HL-60 (cell line): Measurements from ENCODE around the gene MACO1.

Source experiments
- DNase-seq, 2 experiments: peaks; one replicate each; pipeline ENCODE4 v3.0.0-alpha.2; 2010 to 2020; ENCODE audit warnings: low read depth in 1 of 2, low spot score in 1 of 2
- H3K27ac ChIP-seq: fragments of 250-450 bp; sonication (Bioruptor Pico); replicated peaks from 2 replicates; pipeline ENCODE4 v1.5.1; 2020; ENCODE audit warnings: mild to moderate bottlenecking, moderate library complexity
- H3K27me3 ChIP-seq: fragments of 250-450 bp; sonication (Bioruptor Pico); 2 replicates; pipeline ENCODE4 v1.5.1; 2021; ENCODE audit warnings: mild to moderate bottlenecking, moderate library complexity; ENCODE audit not compliant: insufficient read depth, poor library complexity, severe bottlenecking
- H3K4me3 ChIP-seq: replicated peaks from 2 replicates; pipeline ENCODE4 v1.5.1; 2011; ENCODE audit warnings: mild to moderate bottlenecking, control low read depth, low read length; ENCODE audit not compliant: insufficient read depth
- GABPA ChIP-seq: IDR thresholded peaks from 2 replicates; pipeline ENCODE4 v1.6.1; 2012; ENCODE audit warnings: low read depth
- POLR2AphosphoS5 ChIP-seq: IDR thresholded peaks from 2 replicates; pipeline ENCODE4 v1.6.1; 2012; ENCODE audit warnings: low read depth
- REST ChIP-seq: IDR thresholded peaks from 2 replicates; pipeline ENCODE4 v1.6.1; 2012; ENCODE audit warnings: low read depth; ENCODE audit not compliant: insufficient replicate concordance
- SPI1 ChIP-seq: IDR thresholded peaks from 2 replicates; pipeline ENCODE4 v1.6.1; 2012; ENCODE audit warnings: low read depth, mild to moderate bottlenecking, borderline replicate concordance
- TF ChIP-seq, protein P1 (sequence below): IDR thresholded peaks from one replicate; pipeline ENCODE4 v1.5.1; 2011; ENCODE audit warnings: low read length, control low read depth, inconsistent platforms; ENCODE audit not compliant: insufficient read depth

Gene MACO1

GRCh38 chr1:25533775-25534409 lies 103.2 kb downstream of the MACO1 start:
- Histone ChIP-seq H3K27me3 (no peaks in the 10 kb centered on the region), H3K27ac (no peak overlapping the region), H3K4me3 (no peak overlapping the region)
- TF ChIP-seq, protein P1, sequence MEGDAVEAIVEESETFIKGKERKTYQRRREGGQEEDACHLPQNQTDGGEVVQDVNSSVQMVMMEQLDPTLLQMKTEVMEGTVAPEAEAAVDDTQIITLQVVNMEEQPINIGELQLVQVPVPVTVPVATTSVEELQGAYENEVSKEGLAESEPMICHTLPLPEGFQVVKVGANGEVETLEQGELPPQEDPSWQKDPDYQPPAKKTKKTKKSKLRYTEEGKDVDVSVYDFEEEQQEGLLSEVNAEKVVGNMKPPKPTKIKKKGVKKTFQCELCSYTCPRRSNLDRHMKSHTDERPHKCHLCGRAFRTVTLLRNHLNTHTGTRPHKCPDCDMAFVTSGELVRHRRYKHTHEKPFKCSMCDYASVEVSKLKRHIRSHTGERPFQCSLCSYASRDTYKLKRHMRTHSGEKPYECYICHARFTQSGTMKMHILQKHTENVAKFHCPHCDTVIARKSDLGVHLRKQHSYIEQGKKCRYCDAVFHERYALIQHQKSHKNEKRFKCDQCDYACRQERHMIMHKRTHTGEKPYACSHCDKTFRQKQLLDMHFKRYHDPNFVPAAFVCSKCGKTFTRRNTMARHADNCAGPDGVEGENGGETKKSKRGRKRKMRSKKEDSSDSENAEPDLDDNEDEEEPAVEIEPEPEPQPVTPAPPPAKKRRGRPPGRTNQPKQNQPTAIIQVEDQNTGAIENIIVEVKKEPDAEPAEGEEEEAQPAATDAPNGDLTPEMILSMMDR, result no peak
- no peak for TF ChIP-seq POLR2AphosphoS5
- TF ChIP-seq REST, result no peak
- TF ChIP-seq SPI1, result no peak
- no peak for TF ChIP-seq GABPA
- no peak for DNase-seq

DNA sequence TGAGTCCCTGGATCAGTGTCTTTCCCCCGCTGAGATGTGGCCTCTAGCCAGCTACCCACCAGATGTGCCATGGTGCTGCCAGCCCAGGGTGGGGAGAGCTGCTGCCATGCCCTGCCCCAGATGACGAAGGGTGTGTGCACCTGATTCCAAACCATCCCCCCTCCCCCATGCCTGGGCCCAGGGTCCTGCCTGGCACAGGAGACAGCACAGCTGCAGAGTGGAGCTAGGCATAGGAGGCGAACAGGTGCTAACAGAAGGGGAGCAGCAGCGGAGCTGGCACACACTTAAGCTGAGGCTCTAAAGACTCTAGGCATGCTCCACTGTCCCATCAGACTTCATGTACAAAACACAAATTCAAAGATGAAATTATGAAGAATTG lies 103.7 kb downstream of the MACO1 start:
- Histone ChIP-seq H3K27ac (no peak overlapping the region), H3K27me3 (no peaks in the 10 kb centered on the region), H3K4me3 (no peak overlapping the region)
- no peak for DNase-seq
- no peak for TF ChIP-seq POLR2AphosphoS5
- TF ChIP-seq GABPA, result no peak
- TF ChIP-seq, protein P1, result no peak
- no peak for TF ChIP-seq REST
- TF ChIP-seq SPI1, result no peak

DNA sequence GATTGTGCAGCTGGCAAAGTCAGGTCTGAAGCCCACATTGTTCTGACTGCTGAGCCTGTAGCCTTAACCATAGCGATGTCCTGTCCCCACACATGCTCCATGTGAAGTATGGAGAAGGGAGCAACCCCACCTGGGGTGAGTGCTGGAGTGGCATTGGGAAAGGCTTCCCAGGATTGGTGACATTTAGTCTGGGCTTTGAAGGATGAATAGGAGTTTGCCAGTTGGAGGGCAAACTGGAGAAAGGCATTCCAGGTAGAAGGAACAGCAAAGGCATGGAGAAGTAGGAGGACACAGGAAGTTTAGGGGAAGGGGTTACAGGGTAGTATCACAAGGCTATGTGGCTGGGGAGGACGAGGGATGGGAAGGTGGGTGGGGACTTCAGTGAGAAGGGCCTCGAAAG lies 105.4 kb downstream of the MACO1 start:
- no peak overlapping the region for H3K27ac ChIP-seq
- TF ChIP-seq, protein P1, result no peak
- TF ChIP-seq REST (no peak), POLR2AphosphoS5 (no peak), SPI1 (no peak), GABPA (no peak)
- no peak for DNase-seq
- no peak overlapping the region for H3K4me3 ChIP-seq
- no peaks in the 10 kb centered on the region for H3K27me3 ChIP-seq
